ENCODE data around the gene STAG1. TPM values are rescaled to one million over a fixed set of nuclear protein-coding genes. Genes with fewer than 3 reads are reported as not detected.

The STAG1 gene
- polyA plus RNA-seq, 1 experiment, result 13.8 TPM

DNA sequence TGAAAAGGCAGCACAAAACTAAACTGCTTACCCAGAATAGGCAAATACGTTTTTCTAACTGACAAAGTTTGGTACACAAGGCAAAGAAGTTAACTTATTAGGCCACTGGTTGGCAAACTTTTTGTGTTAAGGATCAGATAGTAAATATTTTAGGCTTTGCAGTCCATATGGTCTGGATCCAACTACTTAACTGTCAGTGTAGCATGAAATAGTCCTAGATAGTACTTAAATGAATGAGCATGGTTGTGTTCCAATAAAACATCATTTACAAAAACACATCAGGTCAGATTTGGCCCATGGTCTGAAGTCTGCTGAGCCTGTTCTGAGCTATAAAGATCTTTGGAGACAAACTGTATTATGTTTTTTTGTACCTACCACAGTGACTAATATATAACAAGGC lies 365.1 kb downstream of the STAG1 start:
- CTCF ChIA-PET, result interaction anchor here (2.0 kb wide), 1 partner anchor 365 kb away, joined by 8 read pairs; the partner anchor contains the start of gene STAG1

DNA sequence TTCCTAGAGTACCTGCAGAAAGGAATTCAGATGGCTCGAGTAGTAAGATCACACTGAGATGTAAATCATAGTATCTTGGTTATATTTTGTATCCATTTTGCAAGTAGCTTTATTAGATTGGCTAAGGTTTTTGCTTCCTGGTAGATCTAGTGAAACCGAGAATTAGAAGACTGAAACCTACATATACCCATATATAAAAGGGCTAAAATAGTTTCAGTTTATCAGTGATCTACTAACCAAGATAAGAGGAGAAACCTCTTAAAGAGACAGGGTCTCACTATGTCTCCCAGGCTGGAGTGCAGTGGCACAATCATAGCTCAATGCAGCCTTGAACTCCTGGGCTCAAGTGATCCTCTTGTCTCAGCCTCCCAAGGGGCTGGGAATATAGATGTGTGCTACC lies 366.7 kb downstream of the STAG1 start:
- no peak for DNase-seq (ENCODE audit: low read depth)
- CTCF ChIA-PET, result no interaction called here
- POLR2A ChIA-PET, result no interaction called here

More for the DNA sequence above, 365.1 kb downstream of the STAG1 start:
- POLR2A ChIA-PET, result no interaction called here
- no peak overlapping the region for H3K4me3 ChIP-seq (ENCODE audit: low read depth, low read length)
- TF ChIP-seq, protein P1, sequence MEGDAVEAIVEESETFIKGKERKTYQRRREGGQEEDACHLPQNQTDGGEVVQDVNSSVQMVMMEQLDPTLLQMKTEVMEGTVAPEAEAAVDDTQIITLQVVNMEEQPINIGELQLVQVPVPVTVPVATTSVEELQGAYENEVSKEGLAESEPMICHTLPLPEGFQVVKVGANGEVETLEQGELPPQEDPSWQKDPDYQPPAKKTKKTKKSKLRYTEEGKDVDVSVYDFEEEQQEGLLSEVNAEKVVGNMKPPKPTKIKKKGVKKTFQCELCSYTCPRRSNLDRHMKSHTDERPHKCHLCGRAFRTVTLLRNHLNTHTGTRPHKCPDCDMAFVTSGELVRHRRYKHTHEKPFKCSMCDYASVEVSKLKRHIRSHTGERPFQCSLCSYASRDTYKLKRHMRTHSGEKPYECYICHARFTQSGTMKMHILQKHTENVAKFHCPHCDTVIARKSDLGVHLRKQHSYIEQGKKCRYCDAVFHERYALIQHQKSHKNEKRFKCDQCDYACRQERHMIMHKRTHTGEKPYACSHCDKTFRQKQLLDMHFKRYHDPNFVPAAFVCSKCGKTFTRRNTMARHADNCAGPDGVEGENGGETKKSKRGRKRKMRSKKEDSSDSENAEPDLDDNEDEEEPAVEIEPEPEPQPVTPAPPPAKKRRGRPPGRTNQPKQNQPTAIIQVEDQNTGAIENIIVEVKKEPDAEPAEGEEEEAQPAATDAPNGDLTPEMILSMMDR (IDR thresholded peaks at IDR 0.05; ENCODE audit: insufficient read depth, low read depth, low read length), result no peak
- no peaks in the 10 kb centered on the region for H3K27me3 ChIP-seq (ENCODE audit: control insufficient read depth, insufficient read depth, low read length)
- no peaks in the 10 kb centered on the region for H3K36me3 ChIP-seq (ENCODE audit: control insufficient read depth, insufficient read depth, low read length)
- DNase-seq (ENCODE audit: low read depth), result no peak

DNA sequence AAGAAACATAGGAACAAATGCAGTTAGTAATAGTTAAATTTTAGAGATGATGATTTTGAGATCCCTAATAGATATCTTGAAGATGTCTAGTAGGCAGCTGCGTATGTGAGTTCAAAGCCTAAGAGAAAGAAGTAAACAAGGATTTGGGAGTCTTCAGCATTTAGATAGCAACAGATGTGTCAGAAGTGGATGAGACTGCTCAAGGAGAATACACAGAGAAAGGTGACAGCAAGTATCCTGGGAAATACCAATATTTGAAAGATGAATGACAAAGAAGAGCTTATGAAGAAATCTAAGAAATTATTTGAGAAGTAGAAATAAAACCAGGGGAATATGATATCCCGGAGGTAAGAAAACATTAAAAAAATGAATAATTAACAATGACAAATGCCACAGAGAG lies 371.1 kb downstream of the STAG1 start:
- CTCF ChIA-PET, result interaction anchor here (0.6 to 4.3 kb wide), 4 partner anchors 11 to 371 kb away, joined by 3 to 17 read pairs (median 4); partner anchors contain the start of gene STAG1
- Histone ChIP-seq H3K36me3 (ENCODE audit: control insufficient read depth, insufficient read depth, low read length) (peaks cover 1% of the 10 kb centered on the region), H3K4me3 (ENCODE audit: low read depth, low read length) (no peak overlapping the region), H3K27me3 (ENCODE audit: control insufficient read depth, insufficient read depth, low read length) (no peaks in the 10 kb centered on the region)
- POLR2A ChIA-PET, result interaction anchor here (0.6 kb wide), 1 partner anchor 267 kb away, joined by 3 read pairs; no protein-coding TSS in a partner anchor
- TF ChIP-seq, protein P1 (IDR thresholded peaks at IDR 0.05; ENCODE audit: insufficient read depth, low read depth, low read length), result no peak
- DNase-seq (ENCODE audit: low read depth), result no peak

More for the DNA sequence above, 366.7 kb downstream of the STAG1 start:
- Histone ChIP-seq H3K27me3 (ENCODE audit: control insufficient read depth, insufficient read depth, low read length) (no peaks in the 10 kb centered on the region), H3K4me3 (ENCODE audit: low read depth, low read length) (no peak overlapping the region), H3K36me3 (ENCODE audit: control insufficient read depth, insufficient read depth, low read length) (no peaks in the 10 kb centered on the region)
- TF ChIP-seq, protein P1 (IDR thresholded peaks at IDR 0.05; ENCODE audit: insufficient read depth, low read depth, low read length), result no peak

DNA sequence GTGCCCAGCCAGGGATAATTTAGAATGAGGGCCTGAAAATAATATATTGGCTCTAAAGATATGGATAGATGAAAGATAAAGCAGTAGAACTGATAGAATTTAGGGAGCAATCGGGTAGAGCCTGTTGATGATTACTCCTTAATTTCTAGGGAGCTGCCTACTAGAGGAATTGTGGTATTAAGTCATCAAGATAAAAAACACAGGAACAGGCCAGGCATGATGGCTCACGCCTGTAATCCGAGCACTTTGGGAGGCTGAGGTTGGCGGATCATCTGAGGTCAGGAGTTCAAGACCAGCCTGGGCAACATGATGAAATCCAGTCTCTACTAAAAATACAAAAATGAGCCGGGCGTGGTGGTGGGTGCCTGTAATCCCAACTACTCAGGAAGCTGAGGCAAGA lies 371.6 kb downstream of the STAG1 start:
- Histone ChIP-seq H3K4me3 (ENCODE audit: low read depth, low read length) (no peak overlapping the region), H3K27me3 (ENCODE audit: control insufficient read depth, insufficient read depth, low read length) (no peaks in the 10 kb centered on the region), H3K36me3 (ENCODE audit: control insufficient read depth, insufficient read depth, low read length) (peaks cover 1% of the 10 kb centered on the region)
- POLR2A ChIA-PET, result no interaction called here
- DNase-seq (ENCODE audit: low read depth), result no peak
- CTCF ChIA-PET, result interaction anchor here (0.6 to 4.3 kb wide), 3 partner anchors 11 to 372 kb away, joined by 3 to 17 read pairs (median 4); partner anchors contain the start of gene STAG1
- TF ChIP-seq, protein P1 (IDR thresholded peaks at IDR 0.05; ENCODE audit: insufficient read depth, low read depth, low read length), result no peak

DNA sequence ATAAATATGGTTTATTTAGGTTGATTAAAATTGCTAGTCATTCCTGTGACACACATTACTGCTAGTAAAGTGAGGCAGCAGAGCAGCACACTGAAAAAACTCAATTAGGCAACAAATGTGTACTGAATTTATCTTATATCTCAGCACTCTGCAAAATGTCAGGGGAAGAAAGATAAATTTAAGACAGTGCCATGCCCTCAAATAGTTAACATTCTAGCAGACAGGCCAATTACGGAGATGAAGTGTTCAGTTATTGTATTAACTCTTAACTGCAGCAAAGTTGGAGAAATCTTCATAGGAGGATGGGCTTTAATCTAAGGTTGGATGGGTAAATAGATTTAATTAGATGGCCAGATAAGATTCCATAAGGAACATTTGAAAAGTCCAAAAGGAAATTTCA lies 374.2 kb downstream of the STAG1 start:
- ChIA-PET CTCF (interaction anchor here (0.9 kb wide), 1 partner anchor 375 kb away, joined by 3 read pairs; no protein-coding TSS in a partner anchor), POLR2A (no interaction called here)

More for the DNA sequence above, 374.2 kb downstream of the STAG1 start:
- Histone ChIP-seq H3K4me3 (ENCODE audit: low read depth, low read length) (no peak overlapping the region), H3K27me3 (ENCODE audit: control insufficient read depth, insufficient read depth, low read length) (no peaks in the 10 kb centered on the region), H3K36me3 (ENCODE audit: control insufficient read depth, insufficient read depth, low read length) (peaks cover 1% of the 10 kb centered on the region)
- TF ChIP-seq, protein P1 (IDR thresholded peaks at IDR 0.05; ENCODE audit: insufficient read depth, low read depth, low read length), result no peak
- no peak for DNase-seq (ENCODE audit: low read depth)

Data from BJ (cell line).